DMS53 treated with DMSO at 0.1 percent for 48 hours (cell line): Measurements from ENCODE around the gene NPVF.

ENCODE experiments used
- DNase-seq: peaks from one replicate; lab custom pipeline; 2025; ENCODE audit not compliant: unreplicated experiment; lab: John Stamatoyannopoulos, UW

The NPVF gene

GRCh38 chr7:25235471-25235870 lies 7.2 kb upstream of the NPVF start:
- DNase-seq, result no peak

- DNase-seq, result no peak
These were observed 6.0 kb upstream of the NPVF start for GRCh38 chr7:25234336-25234735.

GRCh38 chr7:25223206-25223605 lies 5.1 kb downstream of the NPVF start:
- DNase-seq, result no peak

- no peak for DNase-seq
These were observed 5.6 kb downstream of the NPVF start for GRCh38 chr7:25222666-25223065.

GRCh38 chr7:25221009-25221408 lies 7.3 kb downstream of the NPVF start:
- DNase-seq, result no peak

- no peak for DNase-seq
These were observed 10.1 kb downstream of the NPVF start for GRCh38 chr7:25218191-25218590.

GRCh38 chr7:25216837-25217236 lies 11.4 kb downstream of the NPVF start:
- peak; percentile 69 for DNase-seq

GRCh38 chr7:25215694-25216335 lies 12.5 kb downstream of the NPVF start:
- DNase-seq, result no peak

- DNase-seq, result no peak
These were observed 19.6 kb downstream of the NPVF start for GRCh38 chr7:25208525-25209221.

GRCh38 chr7:25207887-25208286 lies 20.4 kb downstream of the NPVF start:
- DNase-seq, result no peak

GRCh38 chr7:25206765-25207164 lies 21.5 kb downstream of the NPVF start:
- no peak for DNase-seq

- no peak for DNase-seq
These were observed 32.0 kb downstream of the NPVF start for GRCh38 chr7:25196132-25196896.

GRCh38 chr7:25194036-25194435 lies 34.2 kb downstream of the NPVF start:
- no peak for DNase-seq

GRCh38 chr7:25192043-25192442 lies 36.2 kb downstream of the NPVF start:
- DNase-seq, result no peak

- DNase-seq, result no peak
These were observed 39.1 kb downstream of the NPVF start for GRCh38 chr7:25189197-25189596.

- no peak for DNase-seq
These were observed 40.4 kb downstream of the NPVF start for GRCh38 chr7:25187932-25188331.

- no peak for DNase-seq
These were observed 41.9 kb downstream of the NPVF start for GRCh38 chr7:25186436-25186835.

- DNase-seq, result no peak
These were observed 46.8 kb downstream of the NPVF start for GRCh38 chr7:25181532-25181931.

- no peak for DNase-seq
These were observed 47.3 kb downstream of the NPVF start for GRCh38 chr7:25180946-25181345.

GRCh38 chr7:25180592-25180923 lies 47.7 kb downstream of the NPVF start:
- DNase-seq, result no peak

- peak; percentile 87 for DNase-seq
These were observed 48.3 kb downstream of the NPVF start for GRCh38 chr7:25179771-25180591.
